NK-92 treated with Interleukin-12 subunit alpha and Interleukin-12 subunit beta, amount 100 ng/mL, for 24 hours (cell line): Measurements from ENCODE around the gene PCARE.
"Not testable (repeated sequence)": the region's sequence is repeated elsewhere in the genome, so short reads cannot be mapped to it uniquely, and the experiment has no call there.

ENCODE experiments used
- DNase-seq: peaks from one replicate; lab custom pipeline; 2025; lab: John Stamatoyannopoulos, UW

Gene PCARE

GRCh38 chr2:29096969-29097368, 22.6 kb upstream of the PCARE start:
- no peak for DNase-seq

GRCh38 chr2:29090311-29090710, 16.0 kb upstream of the PCARE start:
- not testable (repeated sequence) for DNase-seq

- DNase-seq, result no peak
Measured at GRCh38 chr2:29084554-29084953, 10.2 kb upstream of the PCARE start.

DNA sequence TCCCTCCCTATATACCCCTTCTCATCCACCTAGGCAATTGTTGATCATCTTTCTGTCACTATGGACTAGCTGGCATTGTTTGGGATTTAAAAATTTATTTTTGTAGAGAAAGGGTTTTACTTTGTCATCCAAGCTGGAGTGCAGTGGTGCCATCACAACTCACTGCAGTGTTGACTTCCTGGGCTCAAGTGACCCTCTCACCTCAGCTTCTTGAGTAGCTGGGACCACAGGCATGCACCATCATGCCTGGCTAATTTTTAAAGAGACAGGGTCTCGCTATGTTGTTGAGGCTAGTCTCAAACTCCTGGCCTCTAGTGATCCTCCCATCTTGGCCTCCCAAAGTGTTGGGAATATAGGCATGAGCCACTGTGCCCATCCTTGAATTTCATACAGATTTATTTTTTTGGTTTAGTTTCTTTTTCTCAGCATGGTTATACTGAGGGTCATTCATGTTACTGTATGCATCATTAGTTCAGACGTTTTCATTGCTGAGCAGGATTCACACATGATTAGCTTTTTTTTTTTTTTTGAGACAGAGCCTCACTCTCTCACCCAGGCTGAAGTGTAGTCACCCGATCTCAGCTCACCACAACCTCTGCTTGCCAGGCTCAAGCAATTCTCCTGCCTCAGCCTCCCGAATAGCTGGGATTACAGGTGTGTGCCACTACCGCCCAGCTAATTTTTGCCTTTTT, 8.6 kb upstream of the PCARE start:
- no peak for DNase-seq

GRCh38 chr2:29080886-29081743, 6.8 kb upstream of the PCARE start:
- DNase-seq, result no peak

DNA sequence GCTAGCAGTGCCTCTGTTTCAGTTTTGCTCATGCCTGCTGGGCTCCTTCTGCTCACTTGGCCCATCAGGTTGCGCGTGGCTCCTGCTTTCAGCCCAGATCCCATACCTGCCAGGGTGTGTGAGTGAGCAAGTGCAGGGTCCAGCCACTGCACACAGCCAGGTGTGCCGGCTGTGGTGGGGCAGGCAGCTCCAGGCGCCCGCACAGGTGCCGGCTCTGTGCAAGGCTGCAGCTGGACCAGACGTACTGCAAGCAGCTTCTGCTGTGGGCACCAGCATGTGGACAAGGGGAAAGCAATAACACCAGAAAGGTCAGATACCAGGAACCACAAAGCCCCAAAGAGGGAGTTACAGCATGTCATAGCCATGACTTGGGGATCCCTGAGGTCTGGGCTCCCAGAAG, 5.6 kb upstream of the PCARE start:
- DNase-seq, result no peak

GRCh38 chr2:29075894-29076705, 1.8 kb upstream of the PCARE start:
- no peak for DNase-seq

GRCh38 chr2:29073933-29074332, 390 bp downstream of the PCARE start:
- no peak for DNase-seq

- no peak for DNase-seq
Measured at GRCh38 chr2:29072971-29073725, 1.2 kb downstream of the PCARE start.

- no peak for DNase-seq
Measured at GRCh38 chr2:29072251-29072650, 2.1 kb downstream of the PCARE start.

- DNase-seq, result no peak
Measured at GRCh38 chr2:29071032-29071975, 3.0 kb downstream of the PCARE start.

DNA sequence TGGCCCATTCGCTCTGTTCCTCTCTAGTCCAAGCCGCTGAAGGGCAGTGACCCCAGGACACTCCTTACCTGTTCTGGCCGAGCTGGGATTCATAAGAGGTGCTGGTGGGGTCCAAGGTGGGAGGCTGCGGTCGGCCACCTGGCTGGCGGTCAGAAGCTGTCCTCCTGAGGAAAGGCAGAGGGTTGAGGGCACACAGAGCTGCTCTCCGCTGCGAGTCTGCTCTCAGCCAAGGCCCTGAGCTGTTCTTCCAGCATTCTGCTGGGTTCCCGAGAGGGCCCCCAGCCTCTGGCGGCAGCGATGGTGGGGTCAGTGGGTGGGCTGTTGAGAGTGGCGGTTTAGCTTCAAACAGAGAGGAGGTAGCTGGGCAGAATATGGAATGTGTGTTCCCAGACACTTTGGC, 3.8 kb downstream of the PCARE start:
- no peak for DNase-seq

DNA sequence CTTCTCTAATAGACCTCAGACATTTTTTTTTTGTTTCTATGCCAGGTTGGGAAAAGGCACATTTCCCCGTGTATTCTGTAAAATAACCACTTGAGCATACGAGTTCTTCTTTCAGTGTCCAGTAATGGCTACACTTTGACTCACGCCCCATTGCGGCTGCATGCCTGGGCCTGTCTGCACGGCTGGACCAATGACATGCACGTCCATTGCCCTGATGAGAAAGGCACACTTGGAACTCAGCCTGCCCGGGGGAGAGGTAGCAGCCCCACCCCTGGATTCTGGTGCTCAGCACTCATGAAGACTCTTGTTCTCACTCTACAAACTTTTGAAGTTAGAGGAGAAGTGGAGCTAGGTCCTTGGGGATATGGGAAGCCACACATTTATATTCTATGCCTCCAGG, 5.8 kb downstream of the PCARE start:
- no peak for DNase-seq

DNA sequence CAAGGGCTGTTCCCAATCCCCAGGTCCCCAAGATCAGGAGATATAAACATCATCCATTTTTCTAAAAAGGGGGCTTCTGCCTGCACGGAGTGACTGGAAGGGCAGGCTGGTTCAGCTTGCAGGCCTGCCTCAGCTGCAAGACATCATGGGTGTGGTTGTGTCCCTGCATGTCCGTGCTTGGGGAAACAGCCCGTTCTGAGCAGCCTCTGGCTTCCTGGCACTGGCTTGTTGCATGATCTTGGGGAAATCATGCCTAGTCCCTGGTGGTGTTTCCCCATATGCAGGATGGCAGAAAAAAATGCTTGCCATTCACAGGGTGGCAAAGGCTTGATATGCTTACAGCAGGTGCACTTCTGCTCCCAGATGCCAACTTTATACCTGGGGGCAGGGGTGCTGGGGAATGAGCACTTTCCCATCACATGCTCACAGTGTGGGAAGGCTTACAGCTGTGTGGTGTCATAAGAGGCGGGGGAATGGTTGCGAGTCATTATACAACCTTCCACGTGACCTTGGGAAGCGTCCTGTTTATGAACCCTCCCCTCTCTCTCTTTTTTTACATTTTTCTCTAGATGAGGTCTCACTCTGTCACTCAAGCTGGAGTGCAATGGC, 7.2 kb downstream of the PCARE start:
- DNase-seq, result no peak

DNA sequence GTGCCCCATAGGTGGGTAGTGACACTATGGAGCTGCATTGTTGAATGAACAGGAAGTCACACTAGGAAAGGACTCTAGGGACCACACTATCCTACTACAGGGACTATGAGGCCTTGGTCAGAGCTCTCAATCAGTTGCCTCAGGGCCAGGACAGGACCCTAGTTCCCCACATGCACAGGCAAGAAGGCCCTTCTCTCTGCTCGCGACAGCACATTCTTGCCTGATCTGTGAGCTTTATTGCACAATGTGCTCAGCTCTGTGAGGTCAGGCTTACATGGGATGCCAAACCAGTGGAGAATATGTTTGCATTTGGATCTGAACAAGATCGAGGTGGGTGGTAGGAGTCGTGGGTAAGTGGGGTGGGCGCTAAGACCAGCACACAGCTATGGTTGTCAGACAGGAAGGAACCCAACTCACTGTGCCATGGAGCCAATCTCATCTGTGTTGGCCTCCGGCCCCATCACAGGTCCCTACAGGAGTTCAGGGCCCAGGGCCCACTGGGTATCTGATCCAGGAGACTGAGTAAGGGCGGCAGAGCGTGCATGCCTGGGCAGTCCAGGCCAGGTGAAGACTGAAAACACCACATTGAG, 8.0 kb downstream of the PCARE start:
- DNase-seq, result no peak

- DNase-seq, result no peak
Measured at GRCh38 chr2:29065068-29065811, 9.1 kb downstream of the PCARE start.

DNA sequence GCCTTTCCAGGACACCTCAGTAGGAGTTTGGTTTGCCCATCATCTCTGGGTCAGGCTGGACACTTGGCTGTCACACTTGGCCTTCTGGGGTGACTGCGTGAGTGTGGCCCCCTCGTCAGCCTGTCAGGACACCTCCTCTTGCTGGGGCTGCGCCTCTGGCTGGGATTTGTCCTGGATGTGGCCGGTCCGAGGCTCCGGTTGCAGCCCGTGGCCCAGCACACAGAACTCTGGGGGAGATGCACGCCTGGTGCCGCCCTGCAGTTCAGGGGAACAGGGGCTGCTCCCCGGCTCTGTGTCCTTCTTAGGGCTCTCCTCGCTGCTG, 9.6 kb downstream of the PCARE start:
- DNase-seq, result no peak

GRCh38 chr2:29064346-29064715, 10.0 kb downstream of the PCARE start:
- DNase-seq, result no peak

DNA sequence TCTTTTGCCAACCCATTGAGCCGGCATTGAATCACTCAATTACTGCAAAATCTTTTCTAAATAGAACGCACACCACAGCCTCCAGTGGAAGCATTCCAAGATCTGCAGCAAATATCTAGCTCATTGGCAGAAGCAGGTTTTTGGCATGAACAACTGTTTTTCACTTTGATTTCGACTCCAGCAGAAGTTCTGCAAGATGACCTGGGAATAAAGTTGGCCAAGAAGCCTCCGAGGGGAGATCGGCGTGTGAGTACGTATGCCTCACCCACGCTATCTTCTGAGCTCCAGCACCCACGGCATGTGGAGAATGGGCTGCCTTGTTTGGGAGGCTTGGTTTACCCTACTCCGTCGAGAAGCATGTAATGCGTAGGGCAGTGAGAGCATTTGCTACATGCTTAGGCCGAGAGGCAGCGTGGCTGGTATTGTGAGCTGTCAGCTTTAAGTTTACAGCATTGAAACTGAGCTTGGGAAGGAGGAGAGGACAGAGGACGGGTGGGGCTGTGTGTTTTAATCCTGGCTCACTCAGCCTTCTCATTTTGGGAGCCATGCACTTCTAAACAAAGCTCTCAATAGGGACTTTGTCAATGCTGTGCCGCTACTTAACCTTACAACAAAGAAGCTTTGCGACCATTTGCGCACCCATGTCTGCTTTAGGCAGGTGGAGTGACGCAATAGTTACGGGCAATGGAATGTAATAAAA, 10.5 kb downstream of the PCARE start:
- DNase-seq, result no peak
